HG02973 (cell line): Measurements from ENCODE around the gene SMNDC1.
"Not testable (repeated sequence)": the region's sequence is repeated elsewhere in the genome, so short reads cannot be mapped to it uniquely, and the experiment has no call there.

Source experiments
- ATAC-seq: cut with Tn5 transposase; IDR thresholded peaks from one replicate; pipeline ENCODE4 v1.9.1; 2021; ENCODE audit warnings: moderate library complexity; ENCODE audit not compliant: unreplicated experiment

The SMNDC1 gene

GRCh38 chr10:110284262-110284661 is 20.5 kb downstream of the SMNDC1 start:
- ATAC-seq: no peak

- ATAC-seq: no peak
These were observed 25.2 kb downstream of the SMNDC1 start for GRCh38 chr10:110279407-110279986.

GRCh38 chr10:110278562-110279406 is 25.9 kb downstream of the SMNDC1 start:
- ATAC-seq: no peak

GRCh38 chr10:110277591-110277990 is 27.1 kb downstream of the SMNDC1 start:
- ATAC-seq: no peak

GRCh38 chr10:110276603-110277002 is 28.1 kb downstream of the SMNDC1 start:
- no peak for ATAC-seq

- no peak for ATAC-seq
These were observed 29.5 kb downstream of the SMNDC1 start for GRCh38 chr10:110275128-110275729.

- ATAC-seq: no peak
These were observed 30.1 kb downstream of the SMNDC1 start for GRCh38 chr10:110274647-110275046.

GRCh38 chr10:110274072-110274627 is 30.6 kb downstream of the SMNDC1 start:
- ATAC-seq: no peak

- ATAC-seq: no peak
These were observed 31.2 kb downstream of the SMNDC1 start for GRCh38 chr10:110273474-110273873.

- ATAC-seq: not testable (repeated sequence)
These were observed 31.7 kb downstream of the SMNDC1 start for GRCh38 chr10:110272995-110273394.

GRCh38 chr10:110269374-110270318 is 35.1 kb downstream of the SMNDC1 start:
- ATAC-seq: peak; percentile 70

- ATAC-seq: no peak
These were observed 35.7 kb downstream of the SMNDC1 start for GRCh38 chr10:110268971-110269370.

GRCh38 chr10:110268442-110268841 is 36.3 kb downstream of the SMNDC1 start:
- no peak for ATAC-seq

GRCh38 chr10:110267276-110267675 is 37.4 kb downstream of the SMNDC1 start:
- no peak for ATAC-seq

- ATAC-seq: no peak
These were observed 39.0 kb downstream of the SMNDC1 start for GRCh38 chr10:110265573-110266193.

- no peak for ATAC-seq
These were observed 41.6 kb downstream of the SMNDC1 start for GRCh38 chr10:110263164-110263563.

- no peak for ATAC-seq
These were observed 43.8 kb downstream of the SMNDC1 start for GRCh38 chr10:110260746-110261477.

- no peak for ATAC-seq
These were observed 45.4 kb downstream of the SMNDC1 start for GRCh38 chr10:110259317-110259716.

GRCh38 chr10:110258542-110258941 is 46.2 kb downstream of the SMNDC1 start:
- no peak for ATAC-seq
